DND-41 (cell line): ENCODE measurements around the gene LIPG.

Source experiments
- ATAC-seq: fragments of 200-7000 bp; cut with Tn5 transposase; 3 replicates; pipeline ENCODE4 v1.9.1; 2021; ENCODE audit warnings: low read depth; ENCODE audit not compliant: insufficient read depth
- DNase-seq: peaks from one replicate; pipeline ENCODE4 v3.0.0-alpha.2; 2020
- H2AFZ ChIP-seq: 2 replicates; pipeline ENCODE4 v1.6.0; 2012; ENCODE audit warnings: low read depth, low read length
- H3K27ac ChIP-seq: 2 replicates; pipeline ENCODE4 v1.5.1; 2012; ENCODE audit warnings: low read length, inconsistent platforms
- H3K27me3 ChIP-seq: fragments of 200-600 bp; sonication (generic); 2 replicates; pipeline ENCODE4 v1.6.0; 2012; ENCODE audit warnings: low read length, mild to moderate bottlenecking, inconsistent platforms; ENCODE audit not compliant: insufficient read depth, poor library complexity
- H3K36me3 ChIP-seq: 2 replicates; pipeline ENCODE4 v1.5.1; 2012; ENCODE audit warnings: low read length, inconsistent platforms; ENCODE audit not compliant: insufficient read depth
- H3K4me1 ChIP-seq: 2 replicates; pipeline ENCODE4 v1.5.1; 2012; ENCODE audit warnings: mild to moderate bottlenecking, low read length; ENCODE audit not compliant: insufficient read depth
- H3K4me2 ChIP-seq: 2 replicates; pipeline ENCODE4 v1.6.0; 2012; ENCODE audit warnings: mild to moderate bottlenecking, moderate library complexity, low read length, inconsistent platforms; ENCODE audit not compliant: insufficient read depth
- H3K4me3 ChIP-seq, 2 experiments: fragments of 200-600 bp in 1 of 2; shearing (Covaris generic) in 1 of 2; 2 replicates each; pipeline ENCODE4 v1.5.1; 2012 to 2016; ENCODE audit warnings: inconsistent platforms in 2 of 2, low read length in 2 of 2, mild to moderate bottlenecking in 2 of 2, low read depth in 1 of 2, moderate library complexity in 1 of 2
- H3K79me2 ChIP-seq: 2 replicates; pipeline ENCODE4 v1.6.0; 2012; ENCODE audit warnings: low read length, inconsistent platforms; ENCODE audit not compliant: insufficient read depth
- H3K9ac ChIP-seq: 2 replicates; pipeline ENCODE4 v1.6.0; 2012; ENCODE audit warnings: low read depth, mild to moderate bottlenecking, inconsistent platforms, low read length, moderate library complexity
- H3K9me3 ChIP-seq: 2 replicates; pipeline ENCODE4 v1.5.1; 2012; ENCODE audit warnings: low read length, moderate library complexity, mild to moderate bottlenecking, inconsistent platforms; ENCODE audit not compliant: insufficient read depth, severe bottlenecking
- H4K20me1 ChIP-seq: 2 replicates; pipeline ENCODE4 v1.6.0; 2012; ENCODE audit warnings: low read length; ENCODE audit not compliant: insufficient read depth
- EZH2 ChIP-seq: IDR thresholded peaks from 3 replicates; pipeline ENCODE4 v1.6.1; 2012; ENCODE audit warnings: borderline replicate concordance, low read depth, mild to moderate bottlenecking, moderate library complexity, low read length, inconsistent platforms; ENCODE audit not compliant: severe bottlenecking
- TF ChIP-seq, protein P1 (sequence below): IDR thresholded peaks from 2 replicates; pipeline ENCODE4 v1.5.1; 2012; ENCODE audit warnings: borderline replicate concordance, low read length, moderate library complexity, mild to moderate bottlenecking; ENCODE audit not compliant: poor library complexity, severe bottlenecking; ENCODE audit errors: extremely low read depth

The LIPG gene

DNA sequence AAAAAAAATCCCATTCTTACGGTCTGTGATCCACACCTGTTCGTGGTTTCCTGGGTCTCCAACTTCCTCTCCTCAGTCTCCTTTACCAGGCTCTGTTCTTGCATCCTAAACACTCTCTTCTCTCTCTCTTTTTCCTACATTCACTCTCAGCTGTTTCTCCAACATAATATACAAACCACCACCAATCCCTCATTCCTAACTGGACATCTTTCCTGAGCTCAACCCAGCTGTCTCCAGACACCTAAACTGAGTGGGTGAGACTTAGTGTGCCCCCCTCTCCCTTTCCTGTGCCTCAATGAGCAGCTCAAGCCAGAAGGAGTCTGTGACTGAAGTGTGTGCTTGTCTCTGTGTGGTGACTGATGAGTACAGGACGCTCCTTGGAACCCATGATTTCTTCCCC lies 59.4 kb downstream of the LIPG start:
- H3K4me3 ChIP-seq, result no peak overlapping the region
- no peak overlapping the region; the same call in 1 of the 2 replicates for H2AFZ ChIP-seq
- TF ChIP-seq EZH2, result no peak
- TF ChIP-seq, protein P1, sequence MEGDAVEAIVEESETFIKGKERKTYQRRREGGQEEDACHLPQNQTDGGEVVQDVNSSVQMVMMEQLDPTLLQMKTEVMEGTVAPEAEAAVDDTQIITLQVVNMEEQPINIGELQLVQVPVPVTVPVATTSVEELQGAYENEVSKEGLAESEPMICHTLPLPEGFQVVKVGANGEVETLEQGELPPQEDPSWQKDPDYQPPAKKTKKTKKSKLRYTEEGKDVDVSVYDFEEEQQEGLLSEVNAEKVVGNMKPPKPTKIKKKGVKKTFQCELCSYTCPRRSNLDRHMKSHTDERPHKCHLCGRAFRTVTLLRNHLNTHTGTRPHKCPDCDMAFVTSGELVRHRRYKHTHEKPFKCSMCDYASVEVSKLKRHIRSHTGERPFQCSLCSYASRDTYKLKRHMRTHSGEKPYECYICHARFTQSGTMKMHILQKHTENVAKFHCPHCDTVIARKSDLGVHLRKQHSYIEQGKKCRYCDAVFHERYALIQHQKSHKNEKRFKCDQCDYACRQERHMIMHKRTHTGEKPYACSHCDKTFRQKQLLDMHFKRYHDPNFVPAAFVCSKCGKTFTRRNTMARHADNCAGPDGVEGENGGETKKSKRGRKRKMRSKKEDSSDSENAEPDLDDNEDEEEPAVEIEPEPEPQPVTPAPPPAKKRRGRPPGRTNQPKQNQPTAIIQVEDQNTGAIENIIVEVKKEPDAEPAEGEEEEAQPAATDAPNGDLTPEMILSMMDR, result no peak
- H3K4me1 ChIP-seq, result 0 out of 2 replicates have a peak, but pooled peaks cover 2% of the 10 kb centered on the region
- no peaks in the 10 kb centered on the region for H3K79me2 ChIP-seq
- no peaks in the 10 kb centered on the region for H3K9me3 ChIP-seq
- no peak overlapping the region for H3K4me2 ChIP-seq
- DNase-seq (no peak), ATAC-seq (no peak; the same call in 2 of the 3 replicates)
- H3K27me3 ChIP-seq, result peaks cover 22% of the 10 kb centered on the region
- H3K36me3 ChIP-seq, result no peaks in the 10 kb centered on the region
- H4K20me1 ChIP-seq, result no peaks in the 10 kb centered on the region; the same call in 1 of the 2 replicates
- no peak overlapping the region for H3K27ac ChIP-seq
- no peak overlapping the region for H3K9ac ChIP-seq

DNA sequence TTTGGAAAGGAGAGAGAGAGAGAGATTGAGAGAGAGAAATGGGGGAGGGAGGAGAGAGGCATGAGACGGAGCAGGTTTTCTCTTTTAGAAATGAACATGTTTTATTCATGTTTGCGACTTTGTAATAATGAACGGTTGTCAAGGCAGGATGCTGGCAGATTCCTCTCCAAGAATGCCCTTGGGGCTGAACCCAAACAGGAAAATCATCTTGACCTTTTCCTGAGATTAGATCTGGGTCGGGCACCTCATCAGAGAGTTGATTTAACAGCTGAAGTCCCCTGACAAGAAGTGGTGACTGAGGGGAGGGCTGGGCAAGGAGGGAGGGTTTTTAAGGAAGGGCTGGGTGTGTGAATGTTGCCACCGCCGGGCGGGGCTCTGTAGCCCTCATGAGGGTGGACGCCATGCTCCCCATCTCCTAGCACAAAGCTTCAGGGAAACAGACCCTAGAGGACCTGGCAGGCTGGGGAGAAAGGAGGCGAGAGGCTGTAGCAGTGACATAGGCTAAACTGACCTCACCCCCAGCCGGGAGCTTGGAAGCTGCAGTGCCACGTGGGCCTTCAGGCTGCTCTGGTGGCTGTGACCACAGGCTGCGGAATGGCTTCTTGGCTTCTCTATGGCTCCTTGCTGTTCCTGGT lies 60.0 kb downstream of the LIPG start:
- no peak overlapping the region for H2AFZ ChIP-seq
- H3K36me3 ChIP-seq, result no peaks in the 10 kb centered on the region
- no peak overlapping the region for H3K27ac ChIP-seq
- ATAC-seq (no peak), DNase-seq (no peak)
- TF ChIP-seq EZH2, result no peak
- TF ChIP-seq, protein P1, result no peak
- no peak overlapping the region for H3K4me3 ChIP-seq
- H4K20me1 ChIP-seq, result no peaks in the 10 kb centered on the region
- 0 out of 2 replicates have a peak, but pooled peaks cover 2% of the 10 kb centered on the region for H3K4me1 ChIP-seq
- no peak overlapping the region for H3K4me2 ChIP-seq
- H3K9ac ChIP-seq, result no peak overlapping the region
- no peaks in the 10 kb centered on the region for H3K9me3 ChIP-seq
- no peaks in the 10 kb centered on the region for H3K79me2 ChIP-seq
- peaks cover 20% of the 10 kb centered on the region for H3K27me3 ChIP-seq

DNA sequence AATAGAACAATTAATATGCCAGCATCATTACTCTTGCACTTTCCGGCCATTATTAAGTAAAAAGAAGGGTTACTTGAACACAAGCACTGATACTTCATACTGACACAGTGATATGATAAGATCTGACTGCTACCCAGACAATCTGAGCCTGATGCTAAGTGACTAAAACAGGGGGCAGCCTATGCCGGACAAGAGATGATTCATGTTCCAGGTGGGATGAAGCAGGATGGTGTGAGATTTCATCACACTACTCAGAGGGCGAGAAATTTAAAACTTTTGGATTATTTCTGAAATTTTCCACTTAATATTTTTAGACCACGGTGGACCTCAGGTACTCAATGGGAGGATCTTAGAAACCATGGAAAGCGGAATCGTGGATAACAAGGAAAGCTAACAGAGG lies 61.7 kb downstream of the LIPG start:
- Histone ChIP-seq H3K36me3 (no peaks in the 10 kb centered on the region), H4K20me1 (no peaks in the 10 kb centered on the region), H3K79me2 (no peaks in the 10 kb centered on the region), H3K4me2 (no peak overlapping the region), H3K9me3 (no peaks in the 10 kb centered on the region), H3K4me3 (no peak overlapping the region), H2AFZ (no peak overlapping the region), H3K9ac (no peak overlapping the region), H3K27ac (no peak overlapping the region), H3K27me3 (peaks cover 20% of the 10 kb centered on the region), H3K4me1 (0 out of 2 replicates have a peak, but pooled peaks cover 2% of the 10 kb centered on the region)
- DNase-seq, result no peak
- TF ChIP-seq, protein P1, result no peak
- TF ChIP-seq EZH2, result no peak
- ATAC-seq, result no peak
